GM19043 (cell line): Measurements from ENCODE around the gene SPSB3.

ENCODE experiments used
- ATAC-seq: cut with Tn5 transposase; IDR thresholded peaks from one replicate; pipeline ENCODE4 v1.9.1; 2021; ENCODE audit warnings: low read depth; ENCODE audit not compliant: unreplicated experiment

SPSB3 gene

DNA sequence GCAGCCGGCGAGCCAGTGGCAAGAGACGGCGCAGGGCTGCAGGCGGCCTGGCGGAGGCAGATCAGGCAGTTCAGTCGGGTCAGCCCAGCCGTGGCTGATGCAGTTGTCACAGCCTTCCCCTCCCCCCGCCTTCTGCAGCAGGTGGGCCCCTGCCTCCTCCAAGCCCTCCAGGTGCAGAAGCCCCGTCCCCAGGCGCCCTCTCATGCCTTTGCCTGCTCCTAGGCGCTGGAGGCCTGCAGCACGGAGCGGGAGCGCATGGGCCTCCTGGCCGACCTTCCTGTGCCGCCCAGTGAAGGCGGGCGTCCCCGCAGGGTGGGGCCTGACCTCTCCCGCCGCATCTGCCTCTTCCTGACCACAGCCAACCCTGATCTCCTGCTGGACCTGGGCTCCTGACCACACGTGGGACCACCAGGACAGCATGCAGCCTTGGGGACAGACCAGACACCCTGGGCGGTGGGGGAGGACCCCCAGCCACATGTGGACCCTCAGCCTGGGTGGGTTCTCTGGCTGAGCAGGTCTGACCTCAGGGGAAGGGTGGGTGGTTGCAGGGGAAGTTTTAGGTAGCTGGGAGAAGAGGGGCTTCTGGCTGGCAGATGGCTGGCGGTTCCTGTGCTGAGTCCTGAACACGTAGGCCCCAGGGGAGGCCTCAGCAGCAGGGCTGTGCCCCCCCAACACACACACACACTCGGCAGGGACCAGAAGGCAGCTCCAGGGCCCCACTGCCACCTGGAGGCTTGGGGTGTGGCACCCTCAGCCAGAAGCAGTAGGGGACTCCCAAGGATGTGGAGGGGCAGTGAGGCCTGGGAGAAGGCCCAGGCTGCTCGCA is 6.3 kb downstream of the SPSB3 start:
- ATAC-seq = no peak

DNA sequence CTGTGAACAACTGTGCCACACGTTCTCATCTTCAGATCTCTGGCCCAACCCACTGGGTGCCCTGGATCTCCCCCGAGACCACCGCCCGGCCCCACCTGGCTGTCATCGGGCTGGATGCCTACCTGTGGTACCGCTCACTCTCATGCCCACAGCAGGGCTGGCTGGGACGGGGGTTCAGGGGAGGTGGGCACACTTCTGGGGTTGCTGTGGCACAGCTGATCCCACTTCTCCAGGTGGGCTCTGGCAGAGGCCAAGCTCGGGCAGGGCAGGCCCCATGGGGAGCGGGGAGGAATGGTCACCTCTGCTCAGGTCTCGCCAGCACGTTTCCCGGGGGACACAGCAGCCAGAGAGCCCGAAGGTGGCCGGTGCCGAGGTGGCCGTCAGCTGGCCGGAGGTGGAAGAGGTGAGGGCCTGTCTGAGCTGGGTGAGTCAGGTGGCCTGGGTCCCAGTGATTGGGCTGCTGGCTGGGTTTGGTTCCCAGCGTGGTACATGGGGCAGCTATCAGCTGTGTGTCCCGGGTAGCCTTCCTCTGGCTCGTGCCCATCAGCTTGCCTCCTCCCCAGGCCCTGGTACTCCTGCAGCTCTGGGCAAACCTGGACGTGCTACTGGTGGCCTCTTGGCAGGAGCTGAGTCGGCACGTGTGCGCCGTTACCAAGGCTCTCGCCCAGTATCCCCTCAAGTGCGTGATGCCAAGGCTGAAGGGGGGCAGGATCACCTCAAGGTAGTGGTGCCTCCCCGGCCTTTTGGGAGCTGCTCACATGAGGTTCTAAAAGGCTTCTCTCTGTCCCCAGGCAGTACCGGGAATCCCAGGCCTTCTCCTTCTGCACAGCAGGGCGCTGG is 7.1 kb downstream of the SPSB3 start:
- ATAC-seq = no peak

- no peak for ATAC-seq
These were observed 8.0 kb downstream of the SPSB3 start for GRCh38 chr16:1774448-1774780.

GRCh38 chr16:1773703-1774447 is 8.5 kb downstream of the SPSB3 start:
- ATAC-seq = no peak

DNA sequence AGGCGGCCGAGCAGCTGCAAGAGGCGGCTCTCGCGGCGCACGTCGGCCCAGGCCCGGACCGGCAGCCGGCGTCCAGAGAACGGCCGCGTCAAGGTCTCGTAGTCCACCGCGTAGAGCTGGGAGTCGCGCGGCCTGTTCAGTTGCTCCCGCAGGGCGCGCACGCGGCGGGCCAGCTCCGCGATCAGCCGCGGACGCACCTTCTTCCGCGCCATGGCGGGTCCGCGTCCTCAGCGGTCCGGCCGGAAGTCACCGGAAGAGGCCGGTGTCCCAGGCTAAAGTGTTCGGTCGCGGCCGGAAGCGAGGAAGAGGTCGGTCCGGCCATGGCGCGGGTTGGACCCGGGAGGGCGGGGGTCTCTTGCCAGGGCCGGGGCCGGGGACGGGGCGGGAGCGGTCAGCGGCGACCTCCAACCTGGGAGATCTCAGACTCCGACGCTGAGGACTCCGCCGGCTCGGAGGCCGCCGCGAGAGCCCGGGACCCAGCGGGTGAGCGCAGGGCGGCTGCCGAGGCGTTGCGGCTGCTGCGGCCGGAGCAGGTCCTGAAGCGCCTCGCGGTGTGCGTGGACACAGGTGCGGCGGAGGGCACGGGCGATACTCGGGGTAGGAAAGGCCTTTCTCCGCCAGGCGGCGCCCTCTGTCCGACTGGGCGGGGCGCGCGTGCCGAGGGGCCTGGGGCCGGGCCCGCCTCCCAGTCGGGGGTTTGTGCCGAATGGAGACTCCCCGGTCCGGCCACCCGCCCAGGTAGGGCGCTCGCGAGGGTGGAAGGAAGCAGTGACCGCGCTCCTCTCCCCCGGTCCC is 9.3 kb downstream of the SPSB3 start, which contains the start of gene MRPS34:
MRPS34 (minus strand) TSS at position 227 of the 795 bp plus-strand sequence; CDS start at position 212, 15 bp downstream.
- ATAC-seq = no peak

- ATAC-seq = no peak
These were observed 9.9 kb downstream of the SPSB3 start, which contains the start of gene EME2 for GRCh38 chr16:1772362-1772907. TSS of gene EME2 (plus strand) at chr16:1772810. CDS start at chr16:1773228, 418 bp downstream.

GRCh38 chr16:1771864-1772361 is 10.5 kb downstream of the SPSB3 start:
- ATAC-seq = no peak

DNA sequence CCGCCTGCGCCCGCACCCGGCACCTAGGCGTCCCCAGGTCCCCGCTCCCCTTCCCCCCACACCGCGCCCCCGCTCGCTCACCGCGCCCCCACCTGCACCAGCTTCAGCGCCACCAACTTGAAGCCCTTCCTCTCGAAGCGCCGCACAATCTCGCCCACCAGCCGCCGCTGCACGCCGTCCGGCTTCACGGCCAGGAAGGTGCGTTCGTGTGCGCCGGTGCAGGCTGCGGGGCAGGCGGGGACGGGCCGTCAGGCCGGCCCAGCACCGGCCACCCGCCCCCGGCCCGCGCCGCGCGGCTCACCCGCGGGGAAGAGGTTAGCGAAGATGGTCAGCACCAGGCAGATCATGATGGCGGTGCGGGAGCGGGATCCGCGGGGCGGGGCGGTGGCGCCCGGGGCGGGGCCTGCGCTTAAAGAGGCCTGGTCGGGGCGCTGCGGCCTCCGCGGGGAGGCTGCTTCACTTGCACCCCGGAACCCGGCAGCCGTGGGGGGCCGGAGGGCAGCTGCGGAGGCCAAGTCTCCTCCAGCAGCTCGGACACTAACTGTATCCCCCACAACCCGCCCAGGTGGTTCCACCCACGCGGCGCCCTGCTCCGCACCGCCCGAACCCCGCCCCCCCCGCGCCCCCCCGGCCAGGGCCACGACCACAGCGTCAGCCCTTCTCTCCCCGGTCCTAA is 11.0 kb downstream of the SPSB3 start, which contains the start of gene NME3:
NME3 (minus strand) TSS at position 356 of the 676 bp plus-strand sequence; CDS start at position 347, 9 bp downstream.
- ATAC-seq = no peak

DNA sequence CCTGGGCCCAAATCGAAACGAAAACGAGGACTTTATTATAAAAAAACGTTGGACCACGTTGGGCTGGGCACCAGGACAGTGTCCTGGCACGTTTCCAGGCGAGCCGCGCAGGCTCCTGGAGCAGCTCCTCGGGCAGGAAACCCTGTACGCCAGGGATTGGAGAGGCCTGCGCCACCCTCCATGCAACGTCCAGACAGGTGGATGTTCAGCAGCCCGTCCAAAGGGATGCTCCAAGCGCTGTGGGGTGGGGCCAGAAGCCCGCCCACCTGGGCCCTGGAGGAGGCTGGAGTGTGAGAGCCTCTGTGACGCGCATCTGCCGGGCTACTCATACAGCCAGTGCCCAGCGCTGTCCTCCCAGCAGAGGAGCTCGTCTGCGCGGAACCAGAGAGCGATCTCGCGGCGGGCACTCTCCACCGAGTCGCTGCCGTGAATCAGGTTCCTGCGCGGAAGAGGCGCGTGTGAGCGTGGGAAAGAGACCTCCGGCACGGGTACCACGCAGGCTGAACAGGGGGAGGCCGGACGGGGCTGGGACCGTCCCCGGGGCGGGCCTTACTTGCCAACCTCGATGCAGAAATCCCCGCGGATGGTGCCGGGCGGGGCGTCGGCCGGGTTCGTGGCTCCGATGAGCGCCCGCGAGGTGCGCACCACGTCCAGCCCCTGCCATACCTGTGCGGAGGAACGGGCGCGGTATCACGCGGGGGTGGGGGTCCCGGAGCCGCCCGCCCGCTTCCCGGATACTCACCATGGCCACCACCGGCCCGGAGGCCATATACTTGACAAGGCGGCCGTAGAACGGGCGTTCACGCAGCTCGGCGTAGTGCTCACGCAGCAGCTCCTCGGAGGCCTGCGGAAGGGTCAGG is 11.8 kb downstream of the SPSB3 start:
- no peak for ATAC-seq

GRCh38 chr16:1769402-1770300 is 12.7 kb downstream of the SPSB3 start:
- no peak for ATAC-seq

DNA sequence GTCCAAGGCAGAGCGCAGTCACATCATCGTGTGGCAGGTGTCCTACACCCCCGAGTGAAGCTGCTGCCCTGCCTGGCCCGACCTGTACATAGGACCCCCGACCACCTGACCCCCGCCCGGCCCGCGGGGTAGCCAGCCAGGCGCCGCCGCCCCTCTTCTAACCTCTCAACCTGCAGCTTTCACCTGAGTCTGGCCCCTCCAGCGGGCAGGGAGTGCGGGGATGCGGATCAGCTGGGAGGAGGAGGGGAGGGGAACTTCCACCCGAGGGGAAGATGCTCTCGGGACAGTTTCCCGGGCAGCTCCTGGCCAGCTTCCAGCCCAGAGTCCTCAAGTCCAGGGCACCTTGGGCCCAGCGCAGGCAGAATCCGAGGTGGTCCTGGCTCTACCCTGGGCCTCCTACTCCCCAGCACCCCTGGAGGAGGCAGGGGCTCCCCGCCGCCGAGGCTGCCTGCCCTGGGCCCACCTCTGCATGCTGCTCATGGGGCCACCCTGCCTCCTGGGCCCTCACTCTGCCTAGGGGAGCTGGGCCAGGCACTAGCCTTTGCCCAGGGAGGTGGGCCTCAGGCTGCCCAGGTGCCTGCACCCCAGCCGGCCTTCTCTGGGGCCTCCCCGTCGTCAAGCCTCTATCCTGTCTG is 13.5 kb downstream of the SPSB3 start:
- ATAC-seq = no peak

DNA sequence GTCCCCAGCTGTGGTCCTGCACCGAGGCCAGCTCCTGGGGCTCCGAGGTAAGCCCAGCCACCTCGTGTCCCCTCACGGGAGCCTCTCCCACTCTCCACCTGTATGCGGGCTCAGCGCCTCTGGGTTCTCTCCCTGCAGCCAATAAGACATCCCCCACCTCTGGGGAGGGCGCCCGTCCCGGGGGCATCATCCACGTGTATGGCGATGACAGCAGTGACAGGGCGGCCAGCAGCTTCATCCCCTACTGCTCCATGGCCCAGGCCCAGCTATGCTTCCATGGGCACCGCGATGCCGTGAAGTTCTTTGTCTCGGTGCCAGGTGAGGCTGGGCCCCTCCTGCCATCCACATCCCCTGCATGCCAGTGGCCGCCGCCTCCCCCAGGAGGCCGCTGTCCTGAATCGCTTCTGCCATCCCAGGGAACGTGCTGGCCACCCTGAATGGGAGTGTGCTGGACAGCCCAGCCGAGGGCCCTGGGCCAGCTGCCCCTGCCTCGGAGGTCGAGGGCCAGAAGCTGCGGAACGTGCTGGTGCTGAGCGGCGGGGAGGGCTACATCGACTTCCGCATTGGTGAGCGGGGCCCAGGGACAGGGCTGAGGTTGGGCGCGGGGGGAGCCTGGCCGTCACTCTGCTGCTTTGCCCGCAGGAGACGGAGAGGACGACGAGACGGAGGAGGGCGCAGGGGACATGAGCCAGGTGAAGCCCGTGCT is 14.2 kb downstream of the SPSB3 start:
- no peak for ATAC-seq

- ATAC-seq = no peak
These were observed 15.0 kb downstream of the SPSB3 start for GRCh38 chr16:1767116-1767994.

GRCh38 chr16:1766701-1767100 is 15.7 kb downstream of the SPSB3 start:
- ATAC-seq = no peak

- ATAC-seq = no peak
These were observed 16.1 kb downstream of the SPSB3 start for GRCh38 chr16:1766231-1766630.
